PFSK-1 (cell line): ENCODE results near the gene CHRNB1.

Experiments
- FOXP2 ChIP-seq: optimal IDR thresholded peaks from 2 replicates; pipeline ENCODE3; 2011; ENCODE audit warnings: borderline replicate concordance, control low read depth, inconsistent platforms; ENCODE audit not compliant: insufficient read depth; ENCODE audit errors: extremely low read length, extremely low read depth
- POLR2AphosphoS5 ChIP-seq: IDR thresholded peaks from 2 replicates; pipeline ENCODE4 v1.6.1; 2012; ENCODE audit warnings: low read depth, mild to moderate bottlenecking, control low read depth, low read length, moderate library complexity
- SIN3A ChIP-seq: IDR thresholded peaks from 2 replicates; pipeline ENCODE4 v1.6.1; 2012; ENCODE audit warnings: mild to moderate bottlenecking, low read length, moderate library complexity, borderline replicate concordance; ENCODE audit not compliant: insufficient read depth
- TAF1 ChIP-seq: IDR thresholded peaks from 2 replicates; pipeline ENCODE4 v1.6.1; 2012; ENCODE audit warnings: low read length, control low read depth, borderline replicate concordance; ENCODE audit not compliant: insufficient read depth
- TF ChIP-seq, protein P1 (sequence below), 2 experiments: IDR thresholded peaks; 2 replicates each; pipeline versions ENCODE4 v1.6.1 to v1.8.0; 2011 to 2012; ENCODE audit warnings: low read depth in 2 of 2, low read length in 2 of 2, control low read depth in 1 of 2, inconsistent platforms in 1 of 2, mild to moderate bottlenecking in 1 of 2, moderate library complexity in 1 of 2; ENCODE audit not compliant: insufficient read depth in 1 of 2

CHRNB1 gene

DNA sequence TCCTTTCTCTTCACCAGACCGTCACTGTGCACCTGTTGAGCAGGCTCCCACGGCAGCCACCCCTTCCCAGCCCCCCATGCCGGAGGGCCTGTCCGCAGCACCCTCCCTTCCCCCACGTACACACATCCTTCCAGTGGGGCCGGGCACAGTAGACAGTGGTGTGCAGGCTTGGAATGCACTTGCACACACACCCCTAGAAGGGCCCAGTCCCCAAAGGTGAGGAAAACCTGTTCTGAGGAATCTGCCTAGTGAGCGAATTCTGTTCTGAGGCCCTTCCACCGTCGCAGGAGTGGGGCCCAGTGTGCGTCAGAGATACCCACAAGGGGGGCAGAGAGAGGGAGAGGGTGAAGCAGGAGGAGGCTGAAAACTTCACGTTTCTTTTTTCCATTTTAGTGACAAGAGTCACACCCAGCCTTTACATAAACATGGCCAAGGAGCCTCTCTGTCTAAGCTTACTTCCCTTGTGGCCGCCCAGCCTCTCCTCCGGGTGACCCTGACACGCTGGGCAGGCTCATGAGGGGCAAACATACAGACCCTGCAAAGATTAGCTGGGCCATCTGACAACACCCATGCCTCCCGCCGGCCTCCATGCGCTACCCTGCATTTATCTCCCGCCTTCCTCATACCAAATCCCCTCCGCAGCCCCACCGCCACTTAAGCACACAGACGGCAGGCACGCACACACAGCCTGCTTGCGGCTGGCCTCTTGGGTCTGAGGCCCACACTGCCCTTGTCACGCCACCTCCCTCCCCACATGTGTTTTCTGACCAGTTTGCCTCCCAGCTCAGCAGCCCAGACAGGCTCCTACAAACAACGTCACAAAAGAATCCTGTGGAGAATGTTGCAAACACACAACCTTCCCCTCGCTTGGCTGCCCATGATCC is 32.8 kb downstream of the CHRNB1 start:
- TF ChIP-seq TAF1 (no peak), POLR2AphosphoS5 (no peak), FOXP2 (peak; percentile 8), SIN3A (no peak)
- TF ChIP-seq, protein P1, sequence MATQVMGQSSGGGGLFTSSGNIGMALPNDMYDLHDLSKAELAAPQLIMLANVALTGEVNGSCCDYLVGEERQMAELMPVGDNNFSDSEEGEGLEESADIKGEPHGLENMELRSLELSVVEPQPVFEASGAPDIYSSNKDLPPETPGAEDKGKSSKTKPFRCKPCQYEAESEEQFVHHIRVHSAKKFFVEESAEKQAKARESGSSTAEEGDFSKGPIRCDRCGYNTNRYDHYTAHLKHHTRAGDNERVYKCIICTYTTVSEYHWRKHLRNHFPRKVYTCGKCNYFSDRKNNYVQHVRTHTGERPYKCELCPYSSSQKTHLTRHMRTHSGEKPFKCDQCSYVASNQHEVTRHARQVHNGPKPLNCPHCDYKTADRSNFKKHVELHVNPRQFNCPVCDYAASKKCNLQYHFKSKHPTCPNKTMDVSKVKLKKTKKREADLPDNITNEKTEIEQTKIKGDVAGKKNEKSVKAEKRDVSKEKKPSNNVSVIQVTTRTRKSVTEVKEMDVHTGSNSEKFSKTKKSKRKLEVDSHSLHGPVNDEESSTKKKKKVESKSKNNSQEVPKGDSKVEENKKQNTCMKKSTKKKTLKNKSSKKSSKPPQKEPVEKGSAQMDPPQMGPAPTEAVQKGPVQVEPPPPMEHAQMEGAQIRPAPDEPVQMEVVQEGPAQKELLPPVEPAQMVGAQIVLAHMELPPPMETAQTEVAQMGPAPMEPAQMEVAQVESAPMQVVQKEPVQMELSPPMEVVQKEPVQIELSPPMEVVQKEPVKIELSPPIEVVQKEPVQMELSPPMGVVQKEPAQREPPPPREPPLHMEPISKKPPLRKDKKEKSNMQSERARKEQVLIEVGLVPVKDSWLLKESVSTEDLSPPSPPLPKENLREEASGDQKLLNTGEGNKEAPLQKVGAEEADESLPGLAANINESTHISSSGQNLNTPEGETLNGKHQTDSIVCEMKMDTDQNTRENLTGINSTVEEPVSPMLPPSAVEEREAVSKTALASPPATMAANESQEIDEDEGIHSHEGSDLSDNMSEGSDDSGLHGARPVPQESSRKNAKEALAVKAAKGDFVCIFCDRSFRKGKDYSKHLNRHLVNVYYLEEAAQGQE (IDR thresholded peaks at IDR 0.05; ENCODE audit: insufficient read depth in 1 of 2, low read depth in 2 of 2, low read length in 2 of 2), result no peak

GRCh38 chr17:7478276-7479212 is 33.7 kb downstream of the CHRNB1 start:
- TF ChIP-seq TAF1, result peak; percentile 30; the same call in 1 of the 2 replicates
- TF ChIP-seq, protein P1 (IDR thresholded peaks at IDR 0.05; ENCODE audit: insufficient read depth in 1 of 2, low read depth in 2 of 2, low read length in 2 of 2), result no peak

GRCh38 chr17:7479213-7480088 is 34.6 kb downstream of the CHRNB1 start, which contains the start of gene ZBTB4:
Gene ZBTB4, minus strand, starts transcription at chr17:7479631. Its CDS starts 12,830 bp downstream, at chr17:7466801.
- TF ChIP-seq SIN3A (no peak), FOXP2 (no peak), TAF1 (no peak), POLR2AphosphoS5 (no peak)
- TF ChIP-seq, protein P1 (IDR thresholded peaks at IDR 0.05; ENCODE audit: insufficient read depth in 1 of 2, low read depth in 2 of 2, low read length in 2 of 2), result no peak

DNA sequence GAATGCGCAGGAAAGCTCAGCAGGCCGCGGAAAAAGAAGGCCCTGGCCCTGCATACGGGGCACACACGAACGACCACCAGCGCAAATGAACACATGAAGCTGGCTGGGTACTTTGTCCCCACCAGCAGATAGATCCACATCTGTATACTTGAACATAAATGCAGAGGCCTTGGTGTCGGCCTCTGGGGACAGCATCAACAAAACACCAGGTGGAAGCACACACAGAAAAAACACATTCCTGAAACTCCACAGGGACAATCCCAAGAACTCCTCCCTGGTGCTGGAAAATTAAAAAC is 35.2 kb downstream of the CHRNB1 start:
- no peak for TF ChIP-seq SIN3A
- TF ChIP-seq TAF1, result no peak
- no peak for TF ChIP-seq FOXP2
- TF ChIP-seq POLR2AphosphoS5, result no peak
- TF ChIP-seq, protein P1 (IDR thresholded peaks at IDR 0.05; ENCODE audit: insufficient read depth in 1 of 2, low read depth in 2 of 2, low read length in 2 of 2), result no peak
